Measurements from ENCODE around the gene EGLN2.

EGLN2 gene

DNA sequence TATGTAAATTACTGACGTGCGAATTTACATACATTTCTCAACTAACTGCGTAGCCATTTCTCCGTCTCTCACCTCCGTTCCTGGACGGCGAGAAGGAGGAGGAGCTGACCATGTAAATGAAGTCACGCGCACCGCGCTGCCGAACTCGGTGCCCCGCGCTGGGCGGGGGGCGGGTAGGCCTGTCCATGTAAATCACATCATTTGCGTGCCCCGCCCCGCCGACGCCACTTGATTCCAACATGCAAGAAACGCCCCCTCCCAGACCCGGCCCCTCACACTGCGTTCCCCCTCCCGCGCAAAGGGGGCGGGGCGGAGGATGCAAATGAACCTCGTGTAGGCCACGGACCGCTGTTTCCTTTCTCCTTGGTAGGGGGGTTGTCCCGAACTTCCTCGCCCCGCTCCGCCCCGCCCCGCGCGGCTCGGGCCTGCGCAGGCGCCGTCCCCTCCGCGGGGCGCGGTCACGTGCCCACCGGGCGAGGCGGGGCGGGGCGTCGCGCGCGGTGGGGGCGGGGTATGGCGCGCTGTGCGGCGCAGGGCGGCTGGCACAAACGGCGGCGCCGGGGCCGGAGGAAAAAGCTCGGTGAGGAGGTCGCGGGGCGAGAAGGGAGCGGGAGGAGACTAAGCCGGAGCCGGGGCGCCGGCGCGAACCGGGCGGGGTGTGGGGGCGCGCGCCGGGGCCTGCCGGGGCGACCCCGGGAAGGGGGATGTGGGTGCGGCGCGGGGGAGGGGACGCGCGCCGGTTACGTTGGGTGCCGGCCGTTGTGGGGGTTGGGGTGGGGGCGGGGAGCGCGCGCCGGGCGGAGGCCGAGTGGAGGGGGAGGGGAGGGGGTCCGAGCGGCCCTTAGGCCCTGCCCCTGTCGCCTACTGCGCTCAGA, at the start of gene EGLN2:
Gene EGLN2 (plus strand): TSS at position 509 of the 875 bp plus-strand sequence. CDS start 1,382 bp downstream, outside the sequence.
- Mint-ChIP-seq H3K36me3 (peaks cover 48% of the 10 kb centered on the region), H3K4me1 (peaks cover 58% of the 10 kb centered on the region), H3K4me3 (peak within 1 kb of the TSS; percentile 94), H3K9me3 (no peaks in the 10 kb centered on the region), H3K27ac (peak within 1 kb of the TSS; percentile 98)
- ATAC-seq (peak; percentile 89), DNase-seq (ENCODE audit: low spot score in 2 of 2) (peak; percentile 99 to 100)

DNA sequence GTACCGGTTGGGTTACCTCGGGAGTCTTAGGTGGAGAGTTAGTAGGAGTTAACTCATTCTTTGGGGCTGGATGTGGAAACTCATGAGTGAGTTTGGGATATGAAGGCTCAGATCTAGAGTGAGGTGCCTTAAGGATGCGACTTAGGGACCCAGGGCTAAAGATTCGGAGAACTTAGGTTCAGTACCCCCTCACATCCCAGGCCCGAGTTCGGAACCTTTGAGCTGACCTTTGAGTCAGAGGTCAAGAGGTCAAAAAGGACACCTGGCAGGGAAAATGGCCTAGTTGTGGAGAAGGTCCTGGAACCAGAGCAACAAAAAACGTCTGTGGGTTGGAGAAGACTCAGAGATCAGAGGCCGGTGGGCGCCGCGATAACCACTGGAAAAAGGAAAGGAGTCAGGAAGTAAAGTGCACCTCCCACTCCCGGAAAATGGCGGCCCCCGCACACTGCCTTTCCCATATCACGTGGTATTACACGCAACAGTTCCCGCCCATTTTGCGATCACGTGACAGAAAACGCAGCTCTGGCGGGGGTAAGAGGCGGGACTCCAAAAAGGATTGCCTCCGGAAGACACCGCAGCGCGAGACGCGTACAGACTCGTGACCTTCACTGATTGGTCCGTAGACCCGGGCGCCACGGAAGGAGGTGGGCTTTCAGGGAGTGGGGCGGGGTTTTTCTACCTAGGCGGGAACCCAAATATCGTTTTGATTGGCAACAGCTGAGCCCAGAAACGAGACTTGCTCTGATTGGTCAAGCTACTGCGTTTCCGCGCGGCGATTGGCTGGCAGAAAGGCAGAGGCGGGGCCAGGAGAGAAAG, 48.7 kb upstream of the EGLN2 start, which contains the start of gene ACTMAP:
Gene ACTMAP (minus strand): TSS at position 420 of the 816 bp plus-strand sequence. CDS start 674 bp downstream, outside the sequence.
- Mint-ChIP-seq H3K27ac (peak within 1 kb of the TSS; percentile 97), H3K4me3 (peak within 1 kb of the TSS; percentile 94), H3K4me1 (peaks cover 45% of the 10 kb centered on the region), H3K36me3 (peaks cover 55% of the 10 kb centered on the region), H3K9me3 (no peaks in the 10 kb centered on the region)
- ATAC-seq (peak; percentile 91), DNase-seq (ENCODE audit: low spot score in 2 of 2) (peak; percentile 95 to 99)

DNA sequence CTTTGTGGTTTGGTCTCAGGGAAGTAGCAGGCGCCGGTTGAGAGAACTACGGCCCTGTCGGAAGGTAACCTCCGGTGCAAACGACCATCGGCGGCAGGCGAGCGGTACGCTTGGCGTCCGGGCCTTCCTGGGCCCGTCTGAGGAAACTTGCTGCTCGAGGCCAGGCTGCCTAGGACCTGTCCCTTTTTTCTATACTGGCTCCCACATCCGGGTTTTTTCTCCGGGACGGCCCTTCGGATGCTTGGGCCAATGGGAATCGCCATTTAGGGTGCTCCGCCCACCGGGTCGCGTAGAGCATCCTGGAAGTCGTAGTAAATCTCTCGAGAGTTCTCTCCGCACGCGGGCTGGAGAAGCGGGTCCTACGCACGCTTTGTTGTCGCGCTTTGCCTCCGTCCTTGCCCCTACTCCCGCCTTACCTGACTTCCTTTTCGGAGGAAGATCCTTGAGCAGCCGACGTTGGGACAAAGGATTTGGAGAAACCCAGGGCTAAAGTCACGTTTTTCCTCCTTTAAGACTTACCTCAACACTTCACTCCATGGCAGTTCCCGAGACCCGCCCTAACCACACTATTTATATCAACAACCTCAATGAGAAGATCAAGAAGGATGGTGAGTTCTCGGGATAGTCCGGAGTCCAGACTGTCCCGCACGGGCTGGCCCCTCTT, 48.0 kb upstream of the EGLN2 start, which contains the start of gene SNRPA:
Gene SNRPA (plus strand): TSS at position 330 of the 664 bp plus-strand sequence. CDS start 206 bp downstream, at position 536.
- peak; percentile 91 to 99 for DNase-seq (ENCODE audit: low spot score in 2 of 2)
- Mint-ChIP-seq H3K4me3 (peak within 1 kb of the TSS; percentile 94), H3K36me3 (peaks cover 62% of the 10 kb centered on the region), H3K4me1 (peaks cover 53% of the 10 kb centered on the region), H3K9me3 (no peaks in the 10 kb centered on the region), H3K27ac (peak within 1 kb of the TSS; percentile 97)
- peak; percentile 81 for ATAC-seq

DNA sequence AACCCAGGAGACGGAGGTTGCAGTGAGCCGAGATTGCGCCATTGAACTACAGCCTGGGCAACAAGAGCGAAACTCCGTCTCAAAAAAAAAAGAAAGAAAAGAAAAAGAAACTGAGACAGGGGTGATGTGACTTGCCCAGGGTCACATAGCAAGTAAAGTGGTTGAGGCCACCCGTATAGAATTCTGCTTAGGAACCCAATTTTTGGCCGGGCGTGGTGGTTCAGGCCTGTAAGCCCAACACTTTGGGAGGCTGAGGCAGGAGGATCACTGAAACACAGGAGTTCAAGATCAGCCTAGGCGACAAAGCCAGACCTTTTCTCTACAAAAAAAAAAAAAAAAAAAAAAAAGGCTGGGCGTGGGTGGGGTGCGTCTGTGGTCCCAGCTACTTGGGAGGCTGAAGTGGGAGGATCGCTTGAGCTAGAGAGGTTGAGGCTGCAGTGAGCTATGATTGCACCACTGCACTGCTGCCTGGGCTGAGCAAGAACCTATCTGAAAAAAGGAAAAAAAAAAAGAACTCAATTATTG, 46.7 kb upstream of the EGLN2 start:
- no peak for ATAC-seq
- DNase-seq (ENCODE audit: low spot score in 2 of 2), result peak in 1 of 2 donors; percentile 62
- peaks cover 75% of the 10 kb centered on the region for H3K36me3 Mint-ChIP-seq
- H3K9me3 Mint-ChIP-seq, result no peaks in the 10 kb centered on the region
- peak overlapping the region; percentile 97 for H3K27ac Mint-ChIP-seq
- H3K4me3 Mint-ChIP-seq, result peak overlapping the region; percentile 94
- peaks cover 66% of the 10 kb centered on the region for H3K4me1 Mint-ChIP-seq

DNA sequence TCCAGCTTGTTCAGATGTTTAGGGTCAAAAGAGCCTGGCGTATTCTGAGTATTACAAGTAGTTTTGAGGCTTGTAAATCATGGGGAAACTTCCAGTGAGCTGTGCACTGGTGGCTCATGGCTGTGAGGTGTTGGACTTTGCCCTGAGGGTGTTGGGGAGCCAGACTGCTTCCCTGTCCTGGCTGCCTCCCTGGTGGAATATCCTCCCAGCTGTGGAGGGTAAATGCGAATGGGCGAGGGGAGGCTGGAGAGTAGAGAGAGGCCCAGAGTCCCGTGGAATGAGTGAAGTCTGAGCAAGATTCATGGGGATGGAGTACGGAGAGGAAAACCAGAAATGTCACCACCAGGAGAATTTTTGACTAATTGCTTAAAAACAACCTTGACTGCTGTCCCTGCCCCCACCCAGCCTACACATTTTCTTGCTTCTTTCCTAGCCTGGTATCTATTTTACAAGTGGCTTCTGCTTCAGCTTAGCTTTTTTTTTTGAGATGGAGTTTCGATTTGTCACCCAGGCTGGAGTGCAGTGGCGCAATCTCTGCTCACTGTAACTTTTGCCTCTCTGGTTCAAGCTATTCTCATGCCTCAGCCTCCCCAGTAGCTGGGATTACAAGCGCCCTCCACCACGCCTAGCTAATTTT, 44.3 kb upstream of the EGLN2 start:
- peaks cover 65% of the 10 kb centered on the region for H3K4me1 Mint-ChIP-seq

DNA sequence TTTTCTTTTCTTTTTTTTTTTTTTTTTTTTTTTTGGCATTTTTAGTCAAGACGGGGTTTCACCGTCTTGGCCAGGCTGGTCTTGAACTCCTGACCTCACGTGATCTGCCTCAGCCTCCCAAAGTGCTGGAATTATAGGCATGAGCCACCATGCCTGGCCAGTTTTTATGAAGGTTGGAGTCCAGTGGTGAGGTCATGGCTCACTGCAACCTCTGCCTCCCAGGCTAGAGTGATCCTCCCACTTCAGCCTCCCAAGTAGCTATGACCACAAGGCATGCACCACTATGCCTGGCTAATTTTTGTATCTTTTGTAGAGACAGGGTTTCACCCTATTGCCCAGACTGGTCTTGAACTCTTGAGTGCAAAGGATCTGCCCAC, 43.8 kb upstream of the EGLN2 start:
- DNase-seq (ENCODE audit: low spot score in 2 of 2) (no peak), ATAC-seq (no peak)
- Mint-ChIP-seq H3K27ac (peak overlapping the region; percentile 90), H3K36me3 (peaks cover 100% of the 10 kb centered on the region), H3K4me3 (peak overlapping the region; percentile 94), H3K4me1 (peaks cover 64% of the 10 kb centered on the region), H3K9me3 (no peaks in the 10 kb centered on the region)

More for the DNA sequence above, 44.3 kb upstream of the EGLN2 start:
- ATAC-seq (peak; percentile 1), DNase-seq (ENCODE audit: low spot score in 2 of 2) (peak in 1 of 2 donors; percentile 72)
- H3K27ac Mint-ChIP-seq, result peak overlapping the region; percentile 90
- H3K4me3 Mint-ChIP-seq, result peak overlapping the region; percentile 94
- H3K9me3 Mint-ChIP-seq, result no peaks in the 10 kb centered on the region
- peaks cover 99% of the 10 kb centered on the region for H3K36me3 Mint-ChIP-seq

DNA sequence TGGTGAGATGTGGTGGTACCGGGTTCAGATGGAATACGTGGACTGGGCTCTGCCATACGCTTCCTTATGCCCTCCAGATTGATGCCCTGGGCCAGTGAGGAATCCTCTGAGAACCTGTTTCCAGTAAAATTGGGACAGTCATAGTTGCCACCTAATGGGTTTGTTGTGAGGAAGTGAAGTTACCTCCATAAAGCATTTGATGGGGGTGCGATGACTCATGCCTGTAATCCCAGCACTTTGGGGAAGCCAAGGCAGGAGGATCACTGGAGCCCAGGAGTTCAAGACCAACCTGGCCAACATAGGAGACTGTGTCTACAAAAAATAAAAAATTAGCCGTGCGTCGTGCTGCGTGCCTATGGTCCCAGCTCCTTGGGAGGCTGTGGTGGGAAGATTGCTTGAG, 43.2 kb upstream of the EGLN2 start:
- Mint-ChIP-seq H3K9me3 (no peaks in the 10 kb centered on the region), H3K4me1 (peaks cover 69% of the 10 kb centered on the region)

DNA sequence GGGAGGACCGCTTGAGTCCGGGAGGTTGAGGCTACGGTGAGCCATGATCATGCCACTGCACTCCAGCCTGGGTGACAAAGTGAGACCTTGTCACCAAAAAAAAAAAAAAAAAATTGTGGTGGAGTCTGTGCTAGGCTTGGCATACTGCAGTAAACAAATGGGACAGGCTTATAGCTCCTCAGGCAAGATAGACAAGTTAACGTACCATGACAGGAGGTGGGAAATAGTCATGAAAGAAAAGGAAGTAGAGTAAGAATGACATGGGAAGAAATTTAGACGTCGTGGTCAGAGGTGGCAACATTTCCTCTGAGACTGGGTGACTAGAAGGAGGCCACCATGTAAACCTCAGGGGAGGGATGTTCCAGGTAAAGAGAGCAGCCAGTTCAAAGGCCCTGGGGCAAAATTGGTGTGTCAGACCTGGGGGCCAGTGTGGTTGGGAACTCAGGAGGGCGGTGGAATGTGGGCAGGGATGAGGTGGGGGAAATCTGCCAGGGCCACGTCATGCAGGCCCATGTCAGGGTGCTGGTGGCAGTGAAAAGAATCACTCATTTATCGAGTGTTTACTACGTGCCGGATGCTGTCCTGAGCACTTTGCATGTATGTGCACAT, 42.4 kb upstream of the EGLN2 start:
- peaks cover 100% of the 10 kb centered on the region for H3K36me3 Mint-ChIP-seq
- H3K4me1 Mint-ChIP-seq, result peaks cover 69% of the 10 kb centered on the region
- H3K4me3 Mint-ChIP-seq, result peak overlapping the region; percentile 94
- peak overlapping the region; percentile 90 for H3K27ac Mint-ChIP-seq
- no peaks in the 10 kb centered on the region for H3K9me3 Mint-ChIP-seq
- peak; percentile 80 for ATAC-seq
- peak; percentile 43 to 82 for DNase-seq (ENCODE audit: low spot score in 2 of 2)

More for the DNA sequence above, 43.2 kb upstream of the EGLN2 start:
- DNase-seq (ENCODE audit: low spot score in 2 of 2) (no peak), ATAC-seq (no peak)
- Mint-ChIP-seq H3K36me3 (peaks cover 100% of the 10 kb centered on the region), H3K4me3 (peak overlapping the region; percentile 94), H3K27ac (peak overlapping the region; percentile 90)

DNA sequence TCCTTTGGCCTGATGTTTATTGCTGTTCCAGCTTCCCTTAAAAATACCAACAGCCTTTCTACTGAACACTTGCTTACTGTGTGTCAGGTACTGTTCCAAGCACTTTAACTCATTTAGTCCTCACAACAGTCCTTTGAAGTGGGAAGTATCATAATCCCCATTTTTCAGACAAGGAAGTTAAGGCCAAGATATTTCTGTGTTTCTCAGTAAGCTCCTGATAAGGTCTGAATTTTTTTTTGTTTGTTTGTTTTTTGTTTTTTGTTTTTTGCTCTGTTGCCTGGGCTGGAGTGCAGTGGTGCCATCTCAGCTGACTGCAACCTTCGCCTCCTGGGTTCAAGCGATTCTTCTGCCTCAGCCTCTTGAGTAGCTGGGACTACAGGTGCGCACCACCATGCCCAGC, 40.5 kb upstream of the EGLN2 start:
- ATAC-seq (no peak), DNase-seq (ENCODE audit: low spot score in 2 of 2) (no peak)
- no peaks in the 10 kb centered on the region for H3K9me3 Mint-ChIP-seq
- H3K27ac Mint-ChIP-seq, result no peak overlapping the region
- H3K4me3 Mint-ChIP-seq, result no peak overlapping the region
- peaks cover 100% of the 10 kb centered on the region for H3K36me3 Mint-ChIP-seq
- peaks cover 77% of the 10 kb centered on the region for H3K4me1 Mint-ChIP-seq

DNA sequence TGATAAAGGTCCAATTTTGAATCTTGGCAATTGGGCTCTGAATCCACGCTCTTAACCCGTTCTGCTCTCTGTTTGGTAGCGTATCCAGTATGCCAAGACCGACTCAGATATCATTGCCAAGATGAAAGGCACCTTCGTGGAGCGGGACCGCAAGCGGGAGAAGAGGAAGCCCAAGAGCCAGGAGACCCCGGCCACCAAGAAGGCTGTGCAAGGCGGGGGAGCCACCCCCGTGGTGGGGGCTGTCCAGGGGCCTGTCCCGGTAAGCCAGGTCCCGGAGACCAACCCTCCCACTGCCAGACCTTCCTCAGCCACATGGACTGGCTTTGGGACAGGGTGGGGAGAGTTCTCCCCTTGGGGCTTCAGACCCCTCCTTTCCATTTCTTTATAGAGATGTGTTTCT, 39.6 kb upstream of the EGLN2 start:
- Mint-ChIP-seq H3K4me1 (peaks cover 82% of the 10 kb centered on the region), H3K27ac (no peak overlapping the region), H3K4me3 (no peak overlapping the region), H3K36me3 (peaks cover 100% of the 10 kb centered on the region), H3K9me3 (no peaks in the 10 kb centered on the region)
- no peak for ATAC-seq
- no peak for DNase-seq (ENCODE audit: low spot score in 2 of 2)

DNA sequence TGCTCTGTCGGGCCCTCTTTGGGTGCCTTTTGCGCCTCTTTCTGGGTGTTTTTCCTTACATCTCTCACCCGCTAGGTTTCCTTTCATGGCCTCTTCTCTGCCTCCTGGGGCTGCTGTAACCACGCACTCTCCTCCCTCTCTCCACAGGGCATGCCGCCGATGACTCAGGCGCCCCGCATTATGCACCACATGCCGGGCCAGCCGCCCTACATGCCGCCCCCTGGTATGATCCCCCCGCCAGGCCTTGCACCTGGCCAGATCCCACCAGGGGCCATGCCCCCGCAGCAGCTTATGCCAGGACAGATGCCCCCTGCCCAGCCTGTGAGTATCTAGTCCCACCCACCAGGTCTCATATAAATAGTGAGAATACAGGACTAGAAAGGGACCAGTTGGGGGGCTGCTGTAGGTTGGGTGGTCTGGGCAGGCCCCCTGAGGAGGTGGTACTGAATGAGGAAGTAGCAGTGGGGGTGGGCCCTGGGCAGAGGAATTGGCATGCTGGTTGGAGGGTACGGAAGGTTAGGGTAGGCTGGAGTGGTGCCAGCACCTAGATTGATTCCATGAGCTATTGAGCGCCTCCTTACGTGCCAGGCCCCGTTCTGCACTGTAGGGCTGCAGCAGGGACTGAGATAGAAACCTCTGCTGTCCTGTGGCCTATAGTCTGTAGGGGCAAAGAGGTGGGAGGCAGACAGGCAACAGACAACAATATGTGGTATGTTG, 36.1 kb upstream of the EGLN2 start:
- no peak for DNase-seq (ENCODE audit: low spot score in 2 of 2)
- no peak for ATAC-seq
- H3K9me3 Mint-ChIP-seq, result no peaks in the 10 kb centered on the region
- peak overlapping the region; percentile 58 for H3K27ac Mint-ChIP-seq
- peaks cover 100% of the 10 kb centered on the region for H3K36me3 Mint-ChIP-seq
- peaks cover 63% of the 10 kb centered on the region for H3K4me1 Mint-ChIP-seq
- H3K4me3 Mint-ChIP-seq, result peak overlapping the region; percentile 29

DNA sequence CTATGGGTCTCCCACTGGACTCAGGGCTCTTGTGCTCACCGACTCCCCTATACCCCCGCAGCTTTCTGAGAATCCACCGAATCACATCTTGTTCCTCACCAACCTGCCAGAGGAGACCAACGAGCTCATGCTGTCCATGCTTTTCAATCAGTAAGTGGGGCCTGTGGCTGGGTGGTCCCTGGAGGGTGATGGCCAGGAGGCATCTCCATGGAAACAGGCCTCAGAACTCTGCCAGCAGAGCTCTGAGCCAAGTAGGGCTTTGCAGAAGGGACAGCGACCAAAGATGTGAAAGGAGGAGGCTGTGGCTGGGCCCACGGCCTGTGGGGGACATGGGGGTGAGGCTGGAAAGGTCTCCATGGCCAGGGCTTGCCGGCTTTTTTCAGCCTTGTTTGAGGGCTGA, 35.5 kb upstream of the EGLN2 start:
- ATAC-seq (no peak), DNase-seq (ENCODE audit: low spot score in 2 of 2) (no peak)
- peaks cover 58% of the 10 kb centered on the region for H3K4me1 Mint-ChIP-seq
- peak overlapping the region; percentile 58 for H3K27ac Mint-ChIP-seq
- no peaks in the 10 kb centered on the region for H3K9me3 Mint-ChIP-seq
- peak overlapping the region; percentile 29 for H3K4me3 Mint-ChIP-seq
- H3K36me3 Mint-ChIP-seq, result peaks cover 100% of the 10 kb centered on the region

DNA sequence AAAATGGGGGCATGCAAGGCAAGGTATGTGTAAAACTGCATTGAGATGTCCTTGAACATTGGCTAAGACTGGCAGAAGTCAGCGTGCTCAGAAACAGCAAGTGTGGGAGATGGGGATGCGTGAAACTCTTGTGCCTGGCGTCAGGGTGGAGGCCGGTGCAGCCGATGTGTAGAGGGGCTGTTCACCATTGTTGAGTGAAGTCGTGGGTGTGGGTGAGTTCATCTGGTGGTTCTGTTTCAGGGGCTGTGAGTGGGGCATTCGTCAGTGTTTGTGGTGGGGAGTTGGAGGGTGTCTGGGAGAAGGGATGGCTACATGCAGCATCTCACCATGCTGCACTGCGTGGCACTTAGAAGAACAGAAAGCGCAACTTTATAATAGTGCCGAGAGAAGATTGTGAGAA, 35.0 kb upstream of the EGLN2 start:
- H3K4me1 Mint-ChIP-seq, result peaks cover 57% of the 10 kb centered on the region

More for the DNA sequence above, 35.0 kb upstream of the EGLN2 start:
- ATAC-seq (peak; percentile 89), DNase-seq (ENCODE audit: low spot score in 2 of 2) (no peak)
- H3K27ac Mint-ChIP-seq, result peak overlapping the region; percentile 58
- H3K4me3 Mint-ChIP-seq, result peak overlapping the region; percentile 29
- no peaks in the 10 kb centered on the region for H3K9me3 Mint-ChIP-seq
- peaks cover 100% of the 10 kb centered on the region for H3K36me3 Mint-ChIP-seq
